GM18873 (cell line): ENCODE data around the gene SLC35A5.

Source experiments
- ATAC-seq: cut with Tn5 transposase; IDR thresholded peaks from one replicate; pipeline ENCODE4 v1.9.1; 2021; ENCODE audit warnings: mild to moderate bottlenecking, moderate library complexity, moderate number of reproducible peaks; ENCODE audit not compliant: unreplicated experiment, low FRiP score

SLC35A5 gene

DNA sequence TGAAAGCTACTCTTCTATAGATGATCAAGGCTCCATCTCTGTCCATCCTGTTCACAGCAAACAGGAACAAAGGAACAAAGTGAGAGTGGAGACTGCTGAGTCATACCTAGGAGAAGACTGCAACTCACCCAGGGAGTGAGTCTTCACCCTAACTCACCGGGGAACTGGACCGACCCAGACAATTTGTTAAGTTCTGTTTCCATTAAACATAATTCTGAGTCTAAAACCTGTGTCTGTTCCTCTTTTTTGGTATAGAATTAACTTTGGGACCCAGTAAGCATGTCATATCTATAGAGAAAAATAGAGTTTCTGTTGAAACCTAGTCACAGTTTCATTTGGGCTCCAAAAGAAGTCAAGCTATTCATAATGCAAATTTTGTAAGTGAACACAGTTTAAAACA lies 57.5 kb downstream of the SLC35A5 start:
- peak; percentile 82 for ATAC-seq

DNA sequence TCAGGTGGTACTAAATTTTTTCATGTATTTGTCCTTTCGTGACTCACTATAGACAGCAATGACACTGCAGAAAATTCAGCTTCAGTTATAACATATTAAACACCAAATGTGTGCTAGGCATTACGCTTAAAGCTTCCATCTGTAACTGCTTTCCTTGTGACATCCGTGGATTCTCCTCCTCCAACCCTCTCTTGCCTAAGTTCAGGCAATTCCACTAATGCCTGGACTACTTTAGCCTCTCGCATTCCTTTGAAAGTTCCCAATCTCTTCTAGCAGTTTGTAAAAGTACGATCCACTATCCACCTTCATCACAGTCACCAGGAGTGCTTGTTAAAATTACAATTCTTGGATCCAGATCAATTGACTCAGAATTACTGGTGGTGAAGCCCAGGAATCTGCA lies 61.4 kb downstream of the SLC35A5 start:
- no peak for ATAC-seq

DNA sequence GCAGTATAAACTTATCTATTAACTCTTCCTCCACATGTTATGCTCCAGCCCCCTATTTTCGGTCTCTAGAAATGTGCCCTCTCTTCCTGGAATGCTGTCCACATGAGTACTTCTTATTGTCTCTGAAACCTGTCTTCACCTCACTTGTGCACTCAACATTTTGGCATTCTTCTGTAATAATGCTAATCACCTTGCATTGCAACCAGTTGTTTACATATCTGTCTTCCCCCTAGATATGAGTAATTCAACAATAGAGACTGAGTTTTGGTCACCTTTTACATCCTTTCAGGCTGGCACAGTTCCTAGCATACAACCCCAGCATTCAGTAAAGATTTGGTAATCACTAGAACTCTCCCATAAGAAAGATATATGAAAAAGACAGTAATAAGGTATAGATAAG lies 61.9 kb downstream of the SLC35A5 start:
- ATAC-seq = no peak

DNA sequence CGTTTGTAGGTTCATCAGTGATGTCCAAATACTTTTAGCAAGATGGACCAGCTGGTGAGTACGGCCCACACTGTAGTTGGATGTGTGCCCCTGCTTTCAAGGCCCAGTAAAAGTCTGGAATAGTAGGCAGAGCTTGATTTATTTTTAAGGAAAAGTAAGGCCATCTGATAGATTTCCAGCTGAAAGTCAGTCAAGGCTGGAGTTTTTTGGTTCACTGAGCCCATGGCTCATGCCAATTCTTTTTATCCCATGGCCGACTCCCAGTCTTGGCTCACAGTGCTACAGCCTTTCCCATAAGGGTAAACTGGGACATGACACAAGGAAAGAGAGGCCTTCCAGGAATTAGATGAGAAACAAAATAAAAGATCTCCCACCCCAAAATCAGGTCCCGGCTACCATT lies 65.6 kb downstream of the SLC35A5 start:
- no peak for ATAC-seq

DNA sequence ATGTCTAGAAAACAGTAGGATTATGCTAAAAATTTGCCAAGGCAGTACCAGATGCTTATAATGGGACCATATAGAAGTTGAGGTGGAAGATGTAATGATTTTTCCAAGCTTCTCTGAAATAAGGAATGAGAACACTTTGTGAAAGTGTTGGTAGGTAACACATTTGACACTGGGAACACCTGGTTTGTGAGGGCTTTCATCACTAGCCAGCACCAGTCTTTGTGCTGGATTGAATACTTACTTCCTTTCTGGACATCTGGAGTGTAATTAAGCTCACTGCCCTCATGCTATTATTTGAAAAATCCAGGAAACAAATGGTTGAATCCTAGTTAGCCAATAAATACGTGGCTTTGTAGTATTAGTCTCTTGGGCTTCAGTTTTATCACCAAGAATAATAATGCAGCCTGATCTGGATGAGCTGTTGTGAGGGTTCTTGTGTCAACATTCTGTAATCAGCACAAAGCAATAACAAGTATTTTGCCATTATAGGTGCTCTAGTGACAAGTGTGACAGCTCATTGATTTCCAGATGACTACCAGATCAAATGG lies 66.1 kb downstream of the SLC35A5 start:
- no peak for ATAC-seq

DNA sequence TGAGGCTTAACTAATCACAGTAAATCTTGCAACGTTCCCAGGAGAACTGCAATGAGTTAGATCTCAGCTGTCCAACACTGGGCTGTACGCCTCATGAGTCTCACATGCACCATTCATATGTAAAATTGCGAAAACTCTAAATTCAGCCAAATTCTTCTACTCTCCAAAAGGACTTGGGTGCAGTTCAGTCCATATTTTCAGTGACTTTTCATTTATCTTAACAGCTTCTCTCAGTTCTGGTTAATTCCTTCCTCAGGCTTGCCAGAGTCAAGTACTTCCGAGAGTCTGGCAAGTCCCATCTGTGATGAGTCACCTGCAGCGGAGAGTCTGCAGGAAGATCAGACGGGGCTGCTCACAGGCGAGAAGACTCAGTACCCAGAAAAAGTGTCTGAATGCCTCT lies 67.6 kb downstream of the SLC35A5 start:
- ATAC-seq = no peak

DNA sequence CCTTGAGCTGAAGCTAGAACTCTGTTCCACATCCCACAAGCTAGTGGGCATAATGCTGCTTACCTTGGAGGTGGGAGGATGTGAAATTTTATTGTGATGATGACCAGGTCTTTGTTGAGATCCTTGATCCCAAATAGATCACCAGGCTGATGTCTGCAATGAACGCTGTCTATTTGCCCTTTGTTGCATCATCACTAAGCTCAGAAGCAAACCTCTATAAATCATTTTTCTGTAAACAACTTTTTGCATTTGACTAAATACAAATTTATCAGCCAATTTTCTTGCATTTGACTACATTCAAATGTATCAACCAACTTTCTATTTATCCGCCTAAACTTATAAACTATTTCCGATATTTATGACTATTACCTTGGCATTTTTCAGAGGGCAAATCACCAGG lies 69.4 kb downstream of the SLC35A5 start:
- no peak for ATAC-seq

DNA sequence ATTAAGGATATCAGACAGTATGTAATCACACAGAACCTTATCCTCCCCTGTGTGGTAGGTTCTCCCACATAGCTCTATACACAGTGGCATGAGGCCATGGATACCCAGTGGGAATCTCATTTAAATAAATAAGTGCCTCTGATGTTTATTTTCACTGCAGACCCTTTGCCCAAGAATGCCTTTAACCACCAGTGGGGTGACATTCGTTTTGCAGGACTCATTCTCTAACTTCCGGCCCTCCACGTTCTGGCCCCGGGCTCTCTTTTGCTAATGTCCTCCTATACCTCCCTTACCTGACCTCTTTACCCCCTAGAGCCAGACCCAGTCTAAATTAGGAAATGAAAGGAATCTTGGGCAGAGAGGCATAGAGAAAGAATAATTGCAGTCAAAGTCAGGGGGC lies 70.8 kb downstream of the SLC35A5 start:
- ATAC-seq = no peak

DNA sequence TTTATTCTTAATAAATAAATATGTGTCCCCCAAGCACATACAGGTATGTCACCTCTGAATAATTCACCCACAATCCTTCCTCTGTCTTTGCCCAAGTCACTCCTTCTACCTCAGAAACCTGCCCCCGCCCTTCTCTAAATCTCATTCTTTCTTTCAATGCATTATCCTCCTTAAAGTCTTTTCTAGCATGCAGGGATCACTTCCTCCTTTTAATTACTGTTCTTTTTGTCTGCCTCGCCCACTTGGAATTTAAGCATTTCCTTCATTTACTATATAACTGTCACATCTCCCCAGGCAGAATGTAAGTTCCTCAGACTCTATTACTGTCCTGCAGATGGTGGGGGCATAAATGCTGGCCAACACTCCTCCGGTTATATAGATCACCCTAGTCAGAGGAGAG lies 71.3 kb downstream of the SLC35A5 start:
- ATAC-seq = no peak

DNA sequence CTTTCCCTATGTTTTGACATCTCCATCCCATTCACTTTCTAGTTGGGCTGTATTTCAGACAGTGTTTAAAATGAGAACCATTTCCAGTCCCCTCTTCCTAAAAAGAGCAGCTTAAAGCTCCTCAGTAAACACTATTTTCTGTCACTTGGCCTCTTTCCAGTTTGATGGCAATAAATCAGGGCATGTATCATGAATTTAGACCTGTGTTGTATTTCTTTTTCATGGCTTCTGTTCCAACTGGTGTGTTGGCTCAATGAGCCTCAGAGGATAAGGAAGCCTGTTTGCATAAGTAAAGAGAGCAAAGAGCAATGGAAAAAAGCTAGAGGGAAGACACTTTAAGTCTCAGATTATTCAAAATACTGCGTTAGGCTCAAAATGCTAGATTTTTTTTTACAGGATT lies 71.9 kb downstream of the SLC35A5 start:
- ATAC-seq = no peak

DNA sequence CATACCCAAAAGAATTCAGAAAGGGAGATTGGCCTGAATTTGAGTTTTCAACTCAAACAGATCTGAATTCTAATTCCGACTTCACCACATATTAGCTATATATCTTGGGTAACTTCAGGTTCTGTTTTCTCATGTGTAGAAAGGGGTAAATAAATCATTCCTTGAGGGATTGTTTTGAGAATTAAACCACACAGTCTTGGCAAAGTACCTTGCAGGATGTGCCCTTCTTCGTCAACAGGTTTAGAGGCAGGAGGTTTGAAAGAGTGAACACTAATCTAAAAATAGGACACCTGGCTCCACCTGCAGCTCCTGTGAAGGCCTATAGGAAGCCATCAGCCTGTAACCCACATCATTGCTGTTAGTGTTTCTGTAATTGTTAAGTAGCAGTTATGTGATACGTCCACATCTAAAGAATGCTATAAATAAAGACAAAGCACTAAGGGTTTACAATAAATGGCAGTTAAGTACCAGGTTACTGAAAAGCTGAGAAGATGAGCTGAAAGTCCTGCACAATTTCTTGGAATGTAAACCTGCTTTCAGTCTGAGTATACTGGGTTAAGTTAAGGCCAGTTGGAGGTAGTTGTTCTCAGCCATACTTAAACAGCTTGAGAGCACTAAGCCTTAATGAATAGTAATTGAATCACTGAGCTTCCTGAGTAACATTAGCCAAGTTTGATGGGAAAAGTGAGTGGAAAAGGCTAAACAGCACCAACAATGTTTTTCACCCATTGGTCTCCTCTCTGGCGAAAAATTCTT lies 73.1 kb downstream of the SLC35A5 start:
- ATAC-seq = no peak
